ENCODE data around the gene GLOD4.
A peak's percentile ranks its signal among the peaks of the same experiment; 100 is the strongest.
"Not testable (repeated sequence)": the region's sequence is repeated elsewhere in the genome, so short reads cannot be mapped to it uniquely, and the experiment has no call there.

The GLOD4 gene

DNA sequence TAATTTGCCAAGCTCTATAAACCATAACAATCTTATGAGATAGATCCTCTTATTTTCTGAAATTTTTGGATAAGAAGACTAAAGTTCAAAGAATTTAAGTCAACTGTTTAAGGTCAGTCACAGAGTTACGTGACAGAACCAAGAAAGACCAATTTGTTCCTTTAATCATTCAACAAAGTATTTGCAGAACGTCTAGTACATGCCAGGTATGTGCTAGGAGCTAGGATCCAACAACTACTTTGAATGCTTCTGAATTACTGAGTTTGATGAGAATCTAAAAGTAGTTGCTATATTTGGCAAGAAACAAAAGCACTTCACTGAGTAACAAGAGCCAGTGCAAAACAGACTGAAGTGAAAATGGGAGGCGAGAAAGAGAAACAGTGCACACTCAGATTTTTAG, 15.0 kb downstream of the GLOD4 start:
- DNase-seq: no peak

DNA sequence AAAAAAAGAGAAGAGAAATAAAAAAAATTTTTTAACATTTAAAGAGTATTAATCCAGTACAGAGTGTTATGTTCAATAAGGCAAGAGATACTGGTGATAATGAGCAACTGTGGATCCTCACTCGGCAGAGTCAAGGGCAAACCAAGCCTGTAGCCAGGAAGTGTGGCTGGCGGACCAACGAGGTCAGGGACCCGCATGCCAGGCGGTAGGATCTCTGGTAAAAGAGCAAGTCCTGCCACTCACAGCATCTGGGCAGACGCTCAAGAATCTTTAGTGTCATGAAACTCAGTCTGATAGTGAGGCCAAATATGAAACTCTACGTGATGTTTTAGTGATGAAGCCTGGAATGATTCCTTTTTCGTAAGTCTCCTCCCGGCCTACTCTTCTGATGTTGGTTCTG, 21.7 kb downstream of the GLOD4 start:
- no peak for DNase-seq

DNA sequence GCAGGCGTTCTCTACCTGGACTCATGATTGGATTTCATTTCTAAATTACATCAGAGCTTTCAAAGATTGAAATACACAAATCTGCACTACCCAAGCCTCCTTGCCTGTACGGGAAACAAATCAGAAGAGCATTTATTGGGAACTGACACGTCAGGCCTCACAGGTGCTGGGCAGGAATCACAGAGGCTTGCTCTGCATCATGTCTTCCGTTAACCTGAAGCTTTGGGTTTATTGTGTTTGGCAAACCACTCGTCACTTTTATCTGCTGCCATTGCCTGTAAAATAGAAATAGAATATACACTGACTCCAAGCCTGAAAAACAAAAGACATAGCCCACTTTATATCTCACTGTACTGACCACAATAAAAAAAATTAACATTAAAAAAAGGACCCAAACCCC, 22.1 kb downstream of the GLOD4 start:
- DNase-seq: no peak

DNA sequence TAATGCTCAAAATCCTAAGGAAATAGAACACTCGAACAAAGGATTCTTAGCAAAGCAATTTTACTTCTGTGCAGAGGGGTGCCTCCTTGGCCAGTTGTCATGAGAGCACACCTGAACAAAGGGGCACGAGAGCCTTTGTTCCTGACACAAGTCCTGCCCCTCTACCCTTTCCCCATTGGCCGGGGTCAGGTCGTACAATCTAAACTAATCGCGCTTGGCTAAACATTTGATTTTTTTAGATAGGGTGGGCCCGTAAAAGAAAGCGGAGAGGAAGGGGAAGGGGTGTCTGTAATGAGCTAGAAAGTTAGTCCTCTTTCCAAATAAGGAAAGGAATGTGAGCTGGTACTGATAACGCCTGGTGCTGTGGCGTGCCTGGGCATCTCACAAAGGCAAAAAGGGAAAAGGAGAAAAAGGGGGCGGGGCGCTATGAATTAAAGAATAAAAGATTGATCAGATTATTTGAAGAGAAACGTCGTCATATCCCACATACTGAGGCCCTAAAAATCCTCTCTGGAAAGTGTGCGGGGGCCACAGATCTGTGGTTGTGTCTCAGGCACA, 26.0 kb downstream of the GLOD4 start:
- not testable (repeated sequence) for DNase-seq

DNA sequence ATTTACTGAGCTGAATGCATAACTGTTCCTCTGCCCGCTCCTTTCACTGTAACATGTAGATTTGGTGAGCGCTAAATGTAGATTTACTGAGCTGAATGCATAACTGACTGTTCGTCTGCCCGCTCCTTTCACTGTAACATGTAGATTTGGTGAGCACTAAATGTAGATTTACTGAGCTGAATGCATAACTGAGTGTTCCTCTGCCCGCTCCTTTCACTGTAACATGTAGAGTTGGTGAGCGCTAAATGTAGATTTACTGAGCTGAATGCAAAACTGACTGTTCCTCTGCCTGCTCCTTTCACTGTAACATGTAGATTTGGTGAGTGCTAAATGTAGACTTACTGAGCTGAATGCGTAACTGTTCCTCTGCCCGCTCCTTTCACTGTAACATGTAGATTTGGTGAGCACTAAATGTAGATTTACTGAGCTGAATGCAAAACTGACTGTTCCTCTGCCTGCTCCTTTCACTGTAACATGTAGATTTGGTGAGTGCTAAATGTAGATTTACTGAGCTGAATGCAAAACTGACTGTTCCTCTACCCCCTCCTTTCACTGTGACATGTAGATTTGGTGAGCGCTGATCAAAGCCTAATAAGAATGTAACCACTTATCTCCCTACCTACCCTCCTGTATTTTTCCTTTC, 26.6 kb downstream of the GLOD4 start:
- DNase-seq: not testable (repeated sequence)

DNA sequence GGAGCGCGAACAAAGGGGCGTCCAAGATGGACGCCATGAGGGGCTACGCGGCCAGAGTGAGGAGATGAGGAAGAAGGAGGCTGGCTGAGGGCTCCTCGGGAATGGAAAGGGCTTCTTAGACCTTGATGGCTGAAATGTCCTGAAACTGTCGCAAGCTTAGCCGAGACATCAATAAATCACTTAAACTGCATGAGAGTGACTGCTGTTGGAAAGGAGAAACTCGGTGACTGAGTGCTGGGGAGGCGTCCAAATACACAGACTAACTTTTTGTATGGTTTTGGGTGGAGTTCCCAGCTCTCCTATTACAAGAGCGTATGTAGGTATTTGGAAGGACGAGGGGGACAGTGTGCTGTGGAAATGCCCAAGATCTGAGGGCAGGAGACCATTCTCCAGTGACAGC, 28.7 kb downstream of the GLOD4 start:
- no peak for DNase-seq

DNA sequence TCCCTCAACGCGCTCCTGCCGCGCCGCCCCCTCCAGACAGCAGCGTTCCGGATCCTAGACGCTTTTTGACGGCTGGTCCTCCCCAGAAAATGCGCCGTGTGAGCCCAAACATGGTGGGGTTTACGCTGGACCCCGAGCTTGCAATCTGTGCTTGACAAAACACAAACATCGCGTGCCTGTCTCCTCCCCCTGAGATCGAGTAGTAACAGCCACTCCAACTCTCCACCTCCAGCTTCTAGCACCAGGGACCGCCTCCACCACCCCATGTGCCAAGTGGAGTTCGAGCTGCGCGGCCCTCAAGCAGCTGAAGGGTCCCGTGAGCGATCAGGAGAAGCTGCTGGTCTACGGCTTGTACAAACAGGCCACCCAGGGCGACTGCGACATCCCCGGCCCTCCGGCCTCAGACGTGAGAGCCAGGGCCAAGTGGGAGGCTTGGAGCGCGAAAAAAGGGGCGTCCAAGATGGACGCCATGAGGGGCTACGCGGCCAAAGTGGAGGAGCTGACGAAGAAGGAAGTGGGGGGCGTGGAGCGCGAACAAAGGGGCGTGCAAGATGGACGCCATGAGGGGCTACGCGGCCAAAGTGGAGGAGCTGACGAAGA, 29.4 kb downstream of the GLOD4 start:
- peak; percentile 14 to 40 for DNase-seq

DNA sequence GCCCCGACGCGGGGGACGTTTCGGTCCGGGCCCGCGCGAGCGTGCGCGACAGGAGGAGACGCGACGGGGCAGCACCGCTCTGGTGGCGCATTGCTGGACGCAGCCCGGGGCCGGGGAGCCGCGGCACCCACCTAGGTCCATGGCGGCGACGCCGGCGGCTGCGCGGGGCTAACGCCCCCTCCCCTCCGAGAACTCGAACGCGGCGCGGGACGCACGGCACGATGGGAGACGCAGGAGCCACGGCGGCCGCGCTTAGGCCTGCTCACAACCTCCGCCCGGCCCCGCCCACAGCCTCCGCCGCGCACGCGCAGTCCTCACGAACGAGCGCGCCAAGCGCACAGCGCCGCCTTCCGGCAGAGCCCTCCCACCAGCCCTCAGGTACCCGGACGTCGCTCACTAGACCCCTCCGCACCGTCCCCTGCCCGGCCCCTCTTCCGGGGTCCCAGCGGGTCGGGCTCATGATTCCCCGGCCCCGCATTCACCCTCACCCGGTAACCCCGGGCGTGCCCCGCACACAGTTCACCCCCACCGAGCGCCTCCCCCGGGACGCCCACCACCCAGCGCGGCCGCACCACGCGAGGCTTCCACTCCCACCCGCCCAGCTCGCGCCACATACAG, 30.0 kb downstream of the GLOD4 start, which contains the start of gene GEMIN4:
GEMIN4 (minus strand) TSS at position 263 of the 618 bp plus-strand sequence; CDS start at position 141, 122 bp downstream.
- DNase-seq: peak; percentile 84 to 93

DNA sequence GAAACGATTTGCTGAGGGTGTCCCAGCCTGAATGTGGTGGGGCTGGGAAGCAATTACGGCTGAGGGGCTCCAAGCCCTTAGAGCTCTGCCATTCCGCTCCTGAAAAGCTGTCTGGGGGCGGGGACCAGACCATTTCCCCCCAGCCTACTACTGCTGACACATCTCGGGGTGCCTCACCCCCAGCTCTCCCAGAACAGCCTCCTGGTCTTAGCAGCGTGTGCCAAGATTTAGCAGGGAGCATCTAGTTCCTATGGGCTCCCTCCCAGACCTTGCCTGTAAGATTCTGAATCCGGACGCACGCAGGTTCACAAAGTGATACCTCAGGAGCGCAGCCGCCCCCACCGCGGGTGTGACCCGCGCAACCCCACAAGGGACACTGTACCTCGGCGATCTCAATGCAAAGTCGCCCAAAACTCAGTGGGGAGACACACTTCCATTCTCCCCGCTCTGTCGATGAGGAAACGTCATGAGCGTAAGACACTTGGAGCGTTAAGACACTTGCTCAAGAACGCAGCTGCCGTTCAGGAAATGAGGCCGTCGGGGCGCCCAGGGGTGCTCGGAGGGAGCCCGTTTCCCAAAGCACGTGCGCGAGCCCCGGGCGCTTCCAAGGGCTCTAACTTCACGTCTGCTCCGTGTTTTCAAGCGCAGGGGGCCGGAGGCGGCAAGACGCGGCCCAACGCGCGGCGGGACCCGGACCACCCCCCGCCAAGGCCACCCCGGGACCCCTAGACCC, 30.6 kb downstream of the GLOD4 start:
- no peak for DNase-seq

DNA sequence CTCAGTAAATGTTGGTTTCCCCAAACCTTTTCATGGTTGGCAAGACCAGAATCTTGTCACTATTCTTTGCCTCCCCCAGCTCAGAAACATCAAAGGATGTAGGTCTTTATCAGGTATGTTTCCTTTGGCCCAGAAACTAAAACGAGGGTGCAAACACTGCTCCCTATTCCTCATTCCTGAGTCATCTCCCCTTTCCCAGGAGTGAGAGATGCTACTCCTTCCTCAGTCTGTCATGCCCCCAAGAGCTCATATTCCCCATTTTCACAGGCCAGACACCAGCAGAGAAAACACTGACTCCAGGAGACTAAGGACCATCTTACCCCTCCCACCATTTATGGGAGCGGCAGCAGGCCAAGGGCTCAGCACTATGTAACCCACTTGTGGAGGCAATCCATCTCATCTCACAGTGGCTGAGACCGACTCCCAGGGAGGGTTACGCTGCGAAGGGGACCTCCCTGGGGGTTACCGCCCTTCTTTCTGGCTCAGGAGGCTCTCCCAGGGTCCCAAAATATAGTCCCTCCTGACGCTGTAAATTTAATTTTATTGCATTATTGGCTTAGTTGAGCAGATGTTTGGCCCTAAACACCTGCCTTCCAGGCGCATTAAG, 31.5 kb downstream of the GLOD4 start:
- DNase-seq: no peak

DNA sequence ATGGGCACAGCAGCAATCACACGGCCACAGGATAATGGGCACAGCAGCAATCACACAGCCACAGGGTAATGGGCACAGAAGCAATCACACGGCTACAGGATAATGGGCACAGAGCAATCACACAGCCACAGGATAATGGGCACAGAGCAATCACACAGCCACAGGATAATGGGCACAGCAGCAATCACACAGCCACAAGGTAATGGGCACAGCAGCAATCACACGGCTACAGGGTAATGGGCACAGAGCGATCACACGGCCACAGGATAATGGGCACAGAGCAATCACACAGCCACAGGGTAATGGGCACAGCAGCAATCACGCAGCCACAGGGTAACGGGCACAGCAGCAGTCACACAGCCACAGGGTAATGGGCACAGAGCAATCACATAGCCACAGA, 32.7 kb downstream of the GLOD4 start:
- not testable (repeated sequence) for DNase-seq

DNA sequence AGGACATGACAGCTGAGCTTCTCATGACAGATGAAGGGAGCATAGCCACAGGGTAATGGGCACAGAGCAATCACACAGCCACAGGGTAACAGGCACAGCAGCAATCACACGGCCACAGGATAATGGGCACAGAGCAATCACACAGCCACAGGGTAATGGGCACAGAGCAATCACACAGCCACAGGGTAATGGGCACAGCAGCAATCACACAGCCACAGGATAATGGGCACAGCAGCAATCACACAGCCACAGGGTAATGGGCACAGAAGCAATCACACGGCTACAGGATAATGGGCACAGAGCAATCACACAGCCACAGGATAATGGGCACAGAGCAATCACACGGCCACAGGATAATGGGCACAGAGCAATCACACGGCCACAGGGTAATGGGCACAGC, 33.5 kb downstream of the GLOD4 start:
- not testable (repeated sequence) for DNase-seq

DNA sequence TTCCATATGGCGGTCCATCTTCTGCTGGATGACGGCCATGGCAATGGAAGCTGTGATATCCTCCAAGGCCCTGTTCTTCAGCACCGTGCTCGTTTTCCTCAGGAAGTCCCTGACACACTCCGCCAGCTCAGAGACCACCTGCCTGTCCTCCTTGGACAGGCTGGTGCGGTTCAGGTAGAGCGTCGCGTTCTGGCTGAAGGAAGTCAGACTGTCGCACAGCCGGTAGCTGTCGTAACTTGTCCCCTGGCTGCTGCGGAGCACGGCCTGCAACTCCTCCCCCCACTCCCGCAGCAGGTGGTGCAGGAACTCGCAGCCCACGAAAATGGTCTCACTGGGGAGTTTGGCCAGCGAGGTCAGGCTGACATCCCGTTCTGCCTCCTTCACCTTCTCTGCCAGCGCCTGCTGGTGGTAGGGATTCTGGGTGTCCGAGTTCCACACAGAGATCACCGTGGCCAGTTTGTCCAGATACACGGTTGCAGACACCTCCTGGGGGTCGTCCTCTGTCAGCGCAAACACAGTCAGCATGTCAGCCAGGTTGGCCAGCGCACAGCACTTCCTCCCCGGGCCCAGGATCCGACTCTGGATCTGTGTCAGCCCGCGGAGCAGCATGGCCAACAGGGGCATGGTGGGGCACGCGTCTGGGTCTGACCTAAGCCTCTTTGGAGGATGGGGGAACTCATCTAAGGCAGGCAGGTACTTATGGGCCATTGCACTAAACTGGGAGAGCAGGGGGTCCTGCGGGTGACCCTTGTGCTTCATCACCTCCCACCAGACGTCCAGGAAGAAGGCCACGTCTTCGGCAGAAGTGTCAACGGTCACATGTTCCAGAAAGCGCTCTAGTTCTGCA, 35.1 kb downstream of the GLOD4 start:
- no peak for DNase-seq

DNA sequence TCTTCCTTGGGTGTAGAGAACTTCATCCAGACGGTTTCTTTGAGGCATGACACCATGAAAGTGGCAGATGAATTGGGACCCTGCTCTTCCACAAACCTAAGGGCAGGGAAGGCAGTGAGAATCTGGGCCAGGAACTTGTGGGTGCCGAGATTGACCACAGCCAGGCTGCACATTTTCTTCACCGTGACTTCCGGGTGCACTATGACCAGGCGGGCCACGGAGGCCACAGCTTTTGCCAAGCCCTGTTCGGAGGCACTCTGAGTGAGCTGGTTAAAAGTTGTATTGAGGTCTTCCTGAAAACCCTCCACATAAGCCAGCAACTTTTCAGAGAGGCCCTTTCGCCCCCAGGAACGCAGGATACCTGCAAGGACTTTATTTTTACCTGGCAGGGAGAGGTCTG, 35.9 kb downstream of the GLOD4 start:
- DNase-seq: no peak

DNA sequence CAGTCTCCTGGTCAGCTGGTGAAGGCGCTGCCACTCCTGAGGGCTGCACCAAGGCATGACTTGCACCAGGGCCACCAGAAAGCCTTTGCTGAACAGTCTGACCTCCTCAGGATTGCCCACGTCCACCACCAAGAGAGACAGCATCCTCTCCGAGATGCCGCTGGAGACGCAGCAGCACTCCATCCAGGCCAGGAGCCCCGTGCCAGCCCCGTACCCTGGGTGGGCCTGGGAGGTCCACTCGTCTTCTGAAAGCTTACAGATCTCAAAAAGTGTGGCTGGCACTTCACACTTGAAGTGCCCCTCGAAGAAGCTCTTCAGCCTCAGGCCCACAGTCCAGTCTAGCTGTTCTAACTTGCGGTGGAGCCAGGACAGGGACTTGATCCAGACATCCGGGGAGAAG, 36.7 kb downstream of the GLOD4 start:
- no peak for DNase-seq

DNA sequence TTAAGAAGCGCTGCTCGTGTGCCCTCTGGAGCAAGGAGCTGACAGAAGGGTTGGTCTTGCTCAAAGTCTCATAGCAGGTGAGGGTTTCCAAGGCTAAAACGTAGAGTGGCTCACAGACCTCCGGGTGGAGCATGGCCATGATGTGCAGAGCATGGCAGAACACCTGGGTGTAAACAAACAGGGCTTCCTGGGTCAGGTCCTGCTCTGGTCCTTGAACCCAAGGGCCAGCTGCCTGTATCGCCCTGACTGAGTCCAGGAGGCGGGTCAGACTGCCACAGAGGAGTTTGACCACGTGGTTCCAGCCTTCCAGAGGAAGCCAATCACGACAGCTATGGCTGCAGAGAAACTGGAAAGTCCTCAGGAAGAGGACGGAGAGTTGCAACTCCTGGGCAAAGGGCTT, 37.1 kb downstream of the GLOD4 start:
- no peak for DNase-seq

DNA sequence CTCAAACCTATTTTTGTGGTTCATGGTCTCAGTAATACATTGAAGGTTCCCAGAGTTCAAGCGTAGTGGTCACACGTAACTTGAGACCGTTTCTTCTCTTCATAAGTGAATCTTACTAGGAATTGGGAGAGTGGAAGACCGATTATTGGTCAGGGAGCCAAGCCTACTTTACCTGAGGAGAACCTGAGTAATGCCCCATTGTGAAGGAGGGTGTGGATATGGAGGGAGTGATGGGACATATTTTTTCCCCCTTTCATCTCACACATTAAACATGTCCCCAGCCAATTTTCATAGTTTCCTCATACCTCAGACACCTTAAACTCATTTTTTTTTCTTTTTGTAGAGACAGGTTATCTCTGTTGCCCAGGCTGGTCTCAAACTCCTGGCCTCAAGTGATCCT, 38.9 kb downstream of the GLOD4 start:
- no peak for DNase-seq

DNA sequence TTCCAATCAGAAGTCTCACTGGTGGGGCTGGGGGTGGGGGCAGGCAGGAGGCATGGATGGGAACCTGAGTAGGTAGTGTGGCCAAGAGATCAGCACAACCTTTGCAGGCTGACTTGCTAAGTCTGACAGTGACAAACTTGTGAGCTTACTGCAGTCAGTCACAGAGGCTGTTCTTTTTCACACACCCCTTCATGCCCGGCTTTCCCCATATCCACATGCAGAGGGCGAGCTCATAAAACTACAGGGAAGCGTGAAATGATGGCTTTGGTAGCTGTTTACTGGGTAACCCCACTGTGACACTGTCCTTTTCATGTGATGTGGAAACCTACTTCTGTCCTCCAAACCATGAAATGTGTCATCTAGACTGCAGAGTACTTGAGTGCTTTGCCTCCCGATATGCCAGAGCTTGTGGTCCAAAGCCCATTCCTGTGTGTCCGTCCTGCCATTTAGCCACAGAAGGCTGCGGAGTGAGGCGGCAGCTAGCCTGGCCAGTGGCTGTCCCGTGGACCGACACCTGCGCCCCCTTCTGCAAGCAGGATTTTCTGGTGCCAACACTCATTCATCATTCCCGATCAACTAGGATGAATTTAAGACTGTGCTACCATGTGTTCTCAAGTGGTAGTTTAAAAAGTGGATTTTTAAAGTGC, 39.8 kb downstream of the GLOD4 start:
- DNase-seq: no peak

DNA sequence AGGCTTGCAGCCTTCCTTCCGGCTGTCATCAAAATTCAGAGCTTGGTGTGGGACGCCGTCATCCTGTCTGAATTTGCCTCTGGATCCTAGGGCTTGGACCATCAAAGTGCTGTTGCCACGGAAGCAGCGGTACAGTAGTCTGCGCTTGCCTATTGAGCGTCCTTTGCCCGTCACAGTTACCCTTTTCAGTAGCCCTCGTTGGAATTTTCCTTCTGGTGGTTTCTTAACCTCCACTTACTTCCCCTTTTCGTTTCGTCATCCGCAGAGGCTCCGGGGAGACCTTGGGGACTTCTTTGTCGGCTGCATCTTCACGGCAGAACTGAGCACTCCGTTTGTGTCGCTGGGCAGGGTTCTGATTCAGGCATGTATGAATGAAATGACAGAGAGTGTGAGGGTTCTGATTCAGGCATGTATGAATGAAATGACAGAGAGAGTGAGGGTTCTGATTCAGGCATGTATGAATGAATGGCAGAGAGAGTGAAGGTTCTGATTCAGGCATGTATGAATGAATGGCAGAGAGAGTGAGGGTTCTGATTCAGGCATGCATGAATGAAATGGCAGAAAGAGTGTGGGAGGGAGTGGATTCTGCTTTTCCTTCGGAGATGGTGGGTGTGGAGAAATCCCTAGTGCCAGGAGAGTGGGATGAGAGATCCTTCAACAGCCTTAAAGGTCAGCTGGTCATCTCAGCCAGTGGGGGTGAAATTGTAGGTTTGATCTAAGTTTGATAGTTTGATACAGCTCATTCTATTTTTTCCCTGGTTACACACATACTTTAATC, 41.7 kb downstream of the GLOD4 start:
- DNase-seq: no peak

DNA sequence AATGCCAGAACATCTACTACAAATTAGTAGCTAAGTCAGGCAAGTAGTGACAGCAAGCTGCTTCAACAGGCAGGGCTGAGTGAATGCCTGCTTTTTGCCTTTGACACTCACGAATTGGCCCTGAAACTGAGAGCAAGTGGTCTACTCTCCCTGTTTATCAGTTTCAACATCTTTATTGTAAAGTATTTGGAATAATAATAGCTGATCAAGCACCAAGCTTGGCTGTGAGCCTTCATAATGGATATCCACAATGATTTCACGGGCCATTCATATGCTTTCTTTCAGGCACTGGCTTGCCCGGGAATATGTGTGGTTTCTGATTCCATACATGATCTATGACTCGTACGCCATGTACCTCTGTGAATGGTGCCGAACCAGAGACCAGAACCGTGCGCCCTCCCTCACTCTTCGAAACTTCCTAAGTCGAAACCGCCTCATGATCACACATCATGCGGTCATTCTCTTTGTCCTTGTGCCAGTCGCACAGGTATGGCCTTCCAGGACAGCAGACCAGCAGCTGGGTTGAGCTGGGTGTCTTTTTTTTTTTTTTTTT, 44.4 kb downstream of the GLOD4 start:
- DNase-seq: no peak
